ENCODE results near the gene SELENOP. TPM values are rescaled to one million over a fixed set of nuclear protein-coding genes. Genes with fewer than 3 reads are reported as not detected.

SELENOP gene
- total and polyA plus RNA-seq, 2 experiments from 2014 or later = 3,137 to 5,946 TPM

DNA sequence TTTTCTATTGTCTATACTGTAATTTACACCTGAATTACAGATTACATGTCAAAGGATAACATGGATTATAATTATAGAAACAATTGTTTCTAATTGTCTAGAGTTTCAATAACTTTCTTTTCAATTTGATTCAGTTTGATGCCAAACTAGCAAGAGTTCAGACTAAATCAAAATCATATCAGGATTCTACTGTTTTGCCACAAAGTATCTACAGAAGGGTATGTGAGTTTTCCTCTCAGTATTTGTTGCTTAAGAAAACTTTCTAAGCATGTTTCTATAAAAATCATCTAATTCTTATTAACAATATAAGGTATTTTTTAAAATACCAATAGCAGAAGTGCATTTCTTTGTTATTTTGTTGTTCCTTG lies 12.5 kb downstream of the SELENOP start:
- H3K36me3 ChIP-seq (replicated peaks; ENCODE audit: insufficient read depth, low read depth) = no peaks in the 10 kb centered on the region
- TF ChIP-seq, protein P1, sequence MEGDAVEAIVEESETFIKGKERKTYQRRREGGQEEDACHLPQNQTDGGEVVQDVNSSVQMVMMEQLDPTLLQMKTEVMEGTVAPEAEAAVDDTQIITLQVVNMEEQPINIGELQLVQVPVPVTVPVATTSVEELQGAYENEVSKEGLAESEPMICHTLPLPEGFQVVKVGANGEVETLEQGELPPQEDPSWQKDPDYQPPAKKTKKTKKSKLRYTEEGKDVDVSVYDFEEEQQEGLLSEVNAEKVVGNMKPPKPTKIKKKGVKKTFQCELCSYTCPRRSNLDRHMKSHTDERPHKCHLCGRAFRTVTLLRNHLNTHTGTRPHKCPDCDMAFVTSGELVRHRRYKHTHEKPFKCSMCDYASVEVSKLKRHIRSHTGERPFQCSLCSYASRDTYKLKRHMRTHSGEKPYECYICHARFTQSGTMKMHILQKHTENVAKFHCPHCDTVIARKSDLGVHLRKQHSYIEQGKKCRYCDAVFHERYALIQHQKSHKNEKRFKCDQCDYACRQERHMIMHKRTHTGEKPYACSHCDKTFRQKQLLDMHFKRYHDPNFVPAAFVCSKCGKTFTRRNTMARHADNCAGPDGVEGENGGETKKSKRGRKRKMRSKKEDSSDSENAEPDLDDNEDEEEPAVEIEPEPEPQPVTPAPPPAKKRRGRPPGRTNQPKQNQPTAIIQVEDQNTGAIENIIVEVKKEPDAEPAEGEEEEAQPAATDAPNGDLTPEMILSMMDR (IDR thresholded peaks at IDR 0.05; ENCODE audit: poor library complexity) = no peak
- TF ChIP-seq EZH2 (IDR thresholded peaks at IDR 0.05; ENCODE audit: borderline replicate concordance) (no peak), EZH2phosphoT487 (IDR thresholded peaks at IDR 0.05; ENCODE audit: low read depth, severe bottlenecking, unreplicated experiment) (no peak)
- no peaks in the 10 kb centered on the region for H3K79me2 ChIP-seq
- H3K4me3 ChIP-seq = no peak overlapping the region
- no peak overlapping the region for H3K4me2 ChIP-seq
- no peak overlapping the region for H2AFZ ChIP-seq
- no peaks in the 10 kb centered on the region for H3K4me1 ChIP-seq (ENCODE audit: insufficient read depth)
- no peak overlapping the region for H3K27ac ChIP-seq
- DNase-seq (ENCODE audit: low spot score) = no peak
- H3K9me3 ChIP-seq (ENCODE audit: low read depth) = no peaks in the 10 kb centered on the region
- H3K27me3 ChIP-seq = no peaks in the 10 kb centered on the region
- no peaks in the 10 kb centered on the region for H4K20me1 ChIP-seq (ENCODE audit: insufficient read depth, poor library complexity, severe bottlenecking)
- no peaks in the 10 kb centered on the region for H3K9me2 ChIP-seq (replicated peaks; ENCODE audit: insufficient read depth)

DNA sequence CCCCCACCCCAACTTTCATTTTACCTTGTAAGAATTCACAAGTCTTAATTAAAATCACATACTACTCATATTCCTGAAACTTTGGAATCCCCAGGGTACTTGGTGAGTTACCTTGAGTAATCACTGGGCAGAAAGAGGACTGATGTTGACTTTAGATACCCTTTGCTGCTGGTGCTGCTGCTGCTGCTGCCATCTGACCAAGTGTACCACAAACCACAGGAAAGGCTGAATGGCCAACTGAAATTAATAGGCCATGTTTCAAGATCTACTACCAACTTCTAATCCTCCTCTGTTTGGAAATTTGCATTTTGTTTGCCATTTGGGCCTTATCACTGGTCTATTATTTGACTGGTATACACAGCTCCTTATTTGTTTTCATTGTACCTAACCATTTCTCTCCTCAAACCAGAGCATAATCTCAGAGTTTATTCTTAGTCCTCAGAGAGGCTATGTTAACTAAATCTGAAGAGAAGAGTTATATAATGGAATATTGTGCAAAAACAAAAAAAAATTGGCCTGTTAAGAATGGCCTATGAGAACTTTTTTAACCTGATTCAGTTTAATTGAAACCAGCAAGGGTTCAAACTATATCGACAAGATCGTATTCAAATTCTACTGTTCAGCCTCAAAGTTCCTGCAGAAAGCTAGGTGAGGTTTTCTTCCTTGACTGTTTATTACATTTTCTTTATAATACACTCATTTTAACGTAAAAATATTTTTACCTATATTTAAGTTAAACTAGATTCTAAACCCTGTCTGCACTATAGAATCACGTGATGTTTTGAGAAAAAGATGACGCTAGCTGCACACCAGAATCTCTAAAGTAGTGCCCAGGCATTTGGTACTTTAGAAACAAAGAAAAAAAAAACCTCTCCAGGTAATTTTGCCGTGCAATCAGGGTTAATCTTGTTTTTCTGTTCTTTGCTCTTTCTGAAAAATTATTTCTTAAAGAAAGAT lies 13.1 kb downstream of the SELENOP start:
- 91% methylated on average over 6 of the region's 6 CpGs for WGBS (ENCODE audit: low lambda C conversion rate, missing lambda C conversion rate)
- H3K27ac ChIP-seq = peak overlapping the region; percentile 28
- no peak overlapping the region for H3K4me3 ChIP-seq
- H3K9me3 ChIP-seq (ENCODE audit: low read depth) = no peaks in the 10 kb centered on the region
- no peaks in the 10 kb centered on the region for H3K9me2 ChIP-seq (replicated peaks; ENCODE audit: insufficient read depth)
- no peaks in the 10 kb centered on the region for H3K36me3 ChIP-seq (replicated peaks; ENCODE audit: insufficient read depth, low read depth)
- no peak overlapping the region for H3K4me2 ChIP-seq
- no peaks in the 10 kb centered on the region for H3K79me2 ChIP-seq
- no peak overlapping the region for H2AFZ ChIP-seq
- TF ChIP-seq, protein P1 (IDR thresholded peaks at IDR 0.05; ENCODE audit: poor library complexity) = no peak
- TF ChIP-seq EZH2 (IDR thresholded peaks at IDR 0.05; ENCODE audit: borderline replicate concordance) (no peak), EZH2phosphoT487 (IDR thresholded peaks at IDR 0.05; ENCODE audit: low read depth, severe bottlenecking, unreplicated experiment) (no peak)
- H3K27me3 ChIP-seq = no peaks in the 10 kb centered on the region
- peak; percentile 18 for DNase-seq (ENCODE audit: low spot score)
- H3K4me1 ChIP-seq (ENCODE audit: insufficient read depth) = no peaks in the 10 kb centered on the region
- H4K20me1 ChIP-seq (ENCODE audit: insufficient read depth, poor library complexity, severe bottlenecking) = no peaks in the 10 kb centered on the region

DNA sequence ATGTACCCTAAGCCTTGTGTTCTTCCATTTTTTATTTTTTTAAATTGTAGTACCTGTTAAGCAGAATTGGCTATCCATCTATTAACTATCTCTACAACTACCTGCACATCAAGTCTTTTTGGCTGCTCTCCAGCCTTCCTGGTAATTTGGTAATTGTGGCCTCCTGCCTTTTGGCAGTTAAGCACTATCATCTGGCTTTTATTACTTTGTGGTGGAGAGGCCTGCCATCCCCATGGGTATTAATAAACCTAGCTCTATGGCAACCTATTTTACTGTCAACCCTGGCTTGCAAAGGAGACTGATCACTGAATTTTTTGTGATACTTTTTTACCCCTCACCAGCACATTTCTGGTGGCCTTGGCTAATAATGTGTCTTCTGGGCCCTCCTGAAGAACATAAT lies 20.5 kb downstream of the SELENOP start:
- H3K4me2 ChIP-seq = no peak overlapping the region
- TF ChIP-seq, protein P1 (IDR thresholded peaks at IDR 0.05; ENCODE audit: poor library complexity) = no peak
- TF ChIP-seq EZH2phosphoT487 (IDR thresholded peaks at IDR 0.05; ENCODE audit: low read depth, severe bottlenecking, unreplicated experiment) (no peak), EZH2 (IDR thresholded peaks at IDR 0.05; ENCODE audit: borderline replicate concordance) (no peak)

More for the DNA sequence above, 20.5 kb downstream of the SELENOP start:
- no peak overlapping the region for H3K4me3 ChIP-seq
- no peaks in the 10 kb centered on the region for H3K79me2 ChIP-seq
- H3K4me1 ChIP-seq (ENCODE audit: insufficient read depth) = no peaks in the 10 kb centered on the region
- no peak overlapping the region for H2AFZ ChIP-seq
- H3K27ac ChIP-seq = no peak overlapping the region
- no peaks in the 10 kb centered on the region for H3K27me3 ChIP-seq
- no peaks in the 10 kb centered on the region for H3K9me3 ChIP-seq (ENCODE audit: low read depth)
- no peaks in the 10 kb centered on the region for H3K9me2 ChIP-seq (replicated peaks; ENCODE audit: insufficient read depth)
- H3K36me3 ChIP-seq (replicated peaks; ENCODE audit: insufficient read depth, low read depth) = no peaks in the 10 kb centered on the region
- H4K20me1 ChIP-seq (ENCODE audit: insufficient read depth, poor library complexity, severe bottlenecking) = no peaks in the 10 kb centered on the region
- DNase-seq (ENCODE audit: low spot score) = no peak

Measured in hepatocyte (in vitro differentiated cells).